MM.1S (cell line): ENCODE data around the gene IGDCC3.
A peak's percentile ranks its signal among the peaks of the same experiment; 100 is the strongest.
"Not testable (repeated sequence)": the region's sequence is repeated elsewhere in the genome, so short reads cannot be mapped to it uniquely, and the experiment has no call there.

ENCODE experiments used
- DNase-seq: peaks from one replicate; pipeline ENCODE4 v3.0.0-alpha.2; 2015
- H2AFZ ChIP-seq: fragments of 300-600 bp; sonication (generic); 2 replicates; pipeline ENCODE4 v1.6.0; 2016; ENCODE audit warnings: antibody characterized with exemption, low read length
- H3F3A ChIP-seq: fragments of 300-600 bp; sonication (generic); 2 replicates; pipeline ENCODE4 v1.6.1; 2016; ENCODE audit warnings: mild to moderate bottlenecking, antibody characterized with exemption, low read length, moderate library complexity, mixed read lengths; ENCODE audit not compliant: insufficient read depth
- H3K27ac ChIP-seq: fragments of 300-600 bp; sonication (generic); 2 replicates; pipeline ENCODE4 v1.5.1; 2016; ENCODE audit warnings: mild to moderate bottlenecking, low read length
- H3K27me3 ChIP-seq: fragments of 300-600 bp; sonication (generic); replicated peaks from 2 replicates; pipeline ENCODE4 v1.6.0; 2016; ENCODE audit warnings: low read length; ENCODE audit not compliant: insufficient read depth
- H3K36me3 ChIP-seq: fragments of 300-600 bp; sonication (generic); replicated peaks from 2 replicates; pipeline ENCODE4 v1.6.1; 2016; ENCODE audit warnings: mild to moderate bottlenecking, low read length, mixed read lengths; ENCODE audit not compliant: insufficient read depth
- H3K4me1 ChIP-seq: fragments of 300-600 bp; sonication (generic); 2 replicates; pipeline ENCODE4 v1.6.1; 2016; ENCODE audit warnings: low read length, mixed read lengths
- H3K4me2 ChIP-seq: fragments of 300-600 bp; sonication (generic); 2 replicates; pipeline ENCODE4 v1.6.0; 2016; ENCODE audit warnings: low read depth, low read length
- H3K4me3 ChIP-seq: fragments of 300-600 bp; sonication (generic); 2 replicates; pipeline ENCODE4 v1.5.1; 2016; ENCODE audit warnings: low read length, mixed read lengths
- H3K79me2 ChIP-seq: fragments of 300-600 bp; sonication (generic); 2 replicates; pipeline ENCODE4 v1.6.1; 2016; ENCODE audit warnings: mixed run types, low read length, mixed read lengths
- H3K9ac ChIP-seq: fragments of 300-600 bp; sonication (generic); 2 replicates; pipeline ENCODE4 v1.6.1; 2016; ENCODE audit warnings: low read length, mixed read lengths
- H3K9me2 ChIP-seq: fragments of 300-600 bp; sonication (generic); replicated peaks from 2 replicates; pipeline ENCODE4 v1.6.1; 2016; ENCODE audit warnings: mild to moderate bottlenecking, low read length, mixed read lengths; ENCODE audit not compliant: insufficient read depth
- H3K9me3 ChIP-seq: fragments of 300-600 bp; sonication (generic); replicated peaks from 2 replicates; pipeline ENCODE4 v1.6.1; 2016; ENCODE audit warnings: mild to moderate bottlenecking, low read length, mixed read lengths; ENCODE audit not compliant: insufficient read depth
- H4K20me1 ChIP-seq: fragments of 300-600 bp; sonication (generic); 2 replicates; pipeline ENCODE4 v1.6.1; 2016; ENCODE audit warnings: mild to moderate bottlenecking, low read length, moderate library complexity, mixed read lengths; ENCODE audit not compliant: insufficient read depth
- EZH2 ChIP-seq: fragments of 300-600 bp; sonication (generic); optimal IDR thresholded peaks from 2 replicates; pipeline ENCODE3; 2017; ENCODE audit warnings: low read depth, mild to moderate bottlenecking, antibody characterized with exemption, low read length, mixed read lengths
- EZH2phosphoT487 ChIP-seq: fragments of 300-600 bp; sonication (generic); IDR thresholded peaks from 2 replicates; pipeline ENCODE4 v1.6.1; 2018; ENCODE audit warnings: antibody characterized with exemption, low read length
- TF ChIP-seq, protein P1 (sequence below): fragments of 300-600 bp; sonication (generic); IDR thresholded peaks from 2 replicates; pipeline ENCODE4 v1.5.1; 2016; ENCODE audit warnings: antibody characterized with exemption, low read length, mixed read lengths

IGDCC3 gene

DNA sequence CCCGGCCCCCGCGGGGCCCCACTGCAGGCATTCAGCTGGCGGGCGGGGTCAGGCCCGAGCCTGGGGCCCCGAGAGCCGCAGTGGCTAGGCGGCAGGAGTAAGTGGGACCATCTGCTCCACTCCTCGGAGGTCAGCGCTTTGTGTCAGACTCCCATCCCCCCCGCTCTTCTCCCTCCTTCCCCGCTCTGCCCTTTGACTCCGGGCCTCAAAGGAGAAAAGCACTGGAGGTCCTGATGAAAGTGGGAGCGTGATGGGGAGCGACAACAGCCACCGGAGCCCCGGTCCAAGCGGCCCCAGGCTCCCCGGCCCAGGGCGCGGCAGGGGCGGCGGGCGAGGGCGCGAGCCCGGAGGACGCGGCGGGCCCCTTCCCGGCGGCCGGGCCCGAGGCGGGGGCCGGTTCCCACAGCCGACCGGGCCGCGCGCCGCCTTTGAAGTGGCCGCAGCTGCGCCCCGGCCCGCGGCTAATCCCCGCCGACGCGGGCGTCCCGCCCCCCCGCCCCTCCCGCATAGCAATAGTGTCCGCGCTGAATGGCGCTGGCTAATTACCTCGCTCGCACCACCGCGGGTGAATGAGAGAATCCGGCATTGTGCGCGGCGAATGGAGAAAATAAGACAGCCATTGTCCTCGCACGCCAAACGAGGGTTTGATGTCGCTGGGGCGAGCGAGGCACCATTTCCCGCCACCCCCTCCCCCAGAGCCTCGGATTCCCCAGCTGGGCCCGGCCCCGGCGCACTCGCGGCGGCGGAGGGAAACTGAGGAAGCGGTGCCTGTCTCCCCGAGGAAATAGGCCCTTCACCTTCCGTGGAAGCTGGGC, 22.4 kb downstream of the IGDCC3 start:
- DNase-seq, result no peak
- 0 out of 2 replicates have a peak overlapping the region, but pooled peaks have one; percentile 38 for H2AFZ ChIP-seq
- H3K9ac ChIP-seq, result no peak overlapping the region
- H3F3A ChIP-seq, result no peaks in the 10 kb centered on the region
- no peaks in the 10 kb centered on the region for H3K9me3 ChIP-seq
- no peaks in the 10 kb centered on the region for H3K79me2 ChIP-seq
- H3K27ac ChIP-seq, result no peak overlapping the region
- H3K4me1 ChIP-seq, result peaks cover 6% of the 10 kb centered on the region
- no peaks in the 10 kb centered on the region for H3K36me3 ChIP-seq
- H3K27me3 ChIP-seq, result peaks cover 14% of the 10 kb centered on the region
- no peaks in the 10 kb centered on the region for H4K20me1 ChIP-seq
- no peaks in the 10 kb centered on the region for H3K9me2 ChIP-seq
- TF ChIP-seq, protein P1, sequence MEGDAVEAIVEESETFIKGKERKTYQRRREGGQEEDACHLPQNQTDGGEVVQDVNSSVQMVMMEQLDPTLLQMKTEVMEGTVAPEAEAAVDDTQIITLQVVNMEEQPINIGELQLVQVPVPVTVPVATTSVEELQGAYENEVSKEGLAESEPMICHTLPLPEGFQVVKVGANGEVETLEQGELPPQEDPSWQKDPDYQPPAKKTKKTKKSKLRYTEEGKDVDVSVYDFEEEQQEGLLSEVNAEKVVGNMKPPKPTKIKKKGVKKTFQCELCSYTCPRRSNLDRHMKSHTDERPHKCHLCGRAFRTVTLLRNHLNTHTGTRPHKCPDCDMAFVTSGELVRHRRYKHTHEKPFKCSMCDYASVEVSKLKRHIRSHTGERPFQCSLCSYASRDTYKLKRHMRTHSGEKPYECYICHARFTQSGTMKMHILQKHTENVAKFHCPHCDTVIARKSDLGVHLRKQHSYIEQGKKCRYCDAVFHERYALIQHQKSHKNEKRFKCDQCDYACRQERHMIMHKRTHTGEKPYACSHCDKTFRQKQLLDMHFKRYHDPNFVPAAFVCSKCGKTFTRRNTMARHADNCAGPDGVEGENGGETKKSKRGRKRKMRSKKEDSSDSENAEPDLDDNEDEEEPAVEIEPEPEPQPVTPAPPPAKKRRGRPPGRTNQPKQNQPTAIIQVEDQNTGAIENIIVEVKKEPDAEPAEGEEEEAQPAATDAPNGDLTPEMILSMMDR, result no peak
- TF ChIP-seq EZH2 (no peak), EZH2phosphoT487 (no peak)
- H3K4me3 ChIP-seq, result peak overlapping the region; percentile 45; the same call in 1 of the 2 replicates
- peak overlapping the region; percentile 47; the same call in 1 of the 2 replicates for H3K4me2 ChIP-seq

GRCh38 chr15:65354835-65355172, 23.0 kb downstream of the IGDCC3 start:
- Histone ChIP-seq H3K9ac (no peak overlapping the region), H3K36me3 (no peaks in the 10 kb centered on the region), H3K27me3 (peaks cover 14% of the 10 kb centered on the region), H3K9me3 (no peaks in the 10 kb centered on the region), H4K20me1 (no peaks in the 10 kb centered on the region), H3K79me2 (no peaks in the 10 kb centered on the region), H3K4me3 (no peak overlapping the region), H3K4me1 (peaks cover under 1% of the 10 kb centered on the region; the same call in 1 of the 2 replicates), H3K9me2 (no peaks in the 10 kb centered on the region), H3K27ac (no peak overlapping the region), H3F3A (no peaks in the 10 kb centered on the region), H3K4me2 (no peak overlapping the region), H2AFZ (no peak overlapping the region)
- no peak for DNase-seq
- TF ChIP-seq, protein P1, result no peak
- TF ChIP-seq EZH2phosphoT487 (no peak), EZH2 (no peak)

DNA sequence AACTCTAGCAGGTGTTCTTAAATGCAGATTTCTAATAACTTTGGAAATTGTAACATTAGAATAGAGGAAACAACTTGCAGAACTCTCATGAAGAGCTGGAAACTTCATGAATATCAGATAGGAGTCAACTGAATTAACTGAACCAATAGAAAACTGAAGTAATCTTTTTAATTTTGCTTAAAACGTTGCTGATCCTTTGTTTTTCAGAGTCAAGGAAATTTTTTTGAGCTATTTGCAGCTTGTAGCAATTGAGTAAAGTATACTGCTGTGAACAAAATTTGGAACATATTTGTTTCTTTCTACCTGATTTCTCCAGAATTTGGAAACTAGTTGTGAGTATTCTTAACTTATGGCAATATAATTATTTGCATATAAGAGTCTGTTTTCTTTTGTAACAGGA, 25.8 kb downstream of the IGDCC3 start:
- not testable (repeated sequence) for H3K4me2 ChIP-seq, H3K9ac ChIP-seq

DNA sequence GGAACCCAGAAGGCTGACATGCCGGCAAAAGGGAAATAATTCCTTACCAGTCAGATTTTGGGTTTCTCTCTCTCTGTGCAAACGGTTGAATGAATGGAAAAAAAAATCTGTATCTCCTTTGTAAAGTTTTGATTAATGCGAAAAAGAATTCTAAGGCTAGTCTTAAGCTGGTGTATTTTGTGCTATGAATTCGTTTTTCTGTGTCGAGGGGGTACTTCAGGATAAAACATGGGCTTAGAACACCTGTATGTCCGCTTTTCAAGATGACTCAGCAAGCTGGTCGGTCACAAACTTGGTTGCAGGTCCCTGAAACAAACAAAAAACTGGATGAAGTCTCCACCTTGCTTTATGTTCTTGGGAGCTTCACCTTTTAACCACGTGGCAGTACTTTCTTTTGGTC, 28.5 kb downstream of the IGDCC3 start:
- no peaks in the 10 kb centered on the region for H3K9me2 ChIP-seq
- no peak overlapping the region for H3K4me2 ChIP-seq
- no peaks in the 10 kb centered on the region for H4K20me1 ChIP-seq
- H3F3A ChIP-seq, result no peaks in the 10 kb centered on the region
- H3K4me3 ChIP-seq, result no peak overlapping the region
- no peaks in the 10 kb centered on the region for H3K9me3 ChIP-seq
- H3K79me2 ChIP-seq, result no peaks in the 10 kb centered on the region
- no peaks in the 10 kb centered on the region for H3K36me3 ChIP-seq
- H3K27me3 ChIP-seq, result peaks cover 5% of the 10 kb centered on the region; the same call in 1 of the 2 replicates
- H3K4me1 ChIP-seq, result no peaks in the 10 kb centered on the region
- H2AFZ ChIP-seq, result no peak overlapping the region
- H3K9ac ChIP-seq, result no peak overlapping the region
- TF ChIP-seq EZH2phosphoT487, result no peak
- TF ChIP-seq, protein P1, result no peak
- no peak for TF ChIP-seq EZH2
- no peak overlapping the region for H3K27ac ChIP-seq
- DNase-seq, result no peak

More for the DNA sequence above, 25.8 kb downstream of the IGDCC3 start:
- not testable (repeated sequence) for H3K9me2 ChIP-seq, H3F3A ChIP-seq, H3K36me3 ChIP-seq, DNase-seq, H2AFZ ChIP-seq, H3K9me3 ChIP-seq, H4K20me1 ChIP-seq, H3K79me2 ChIP-seq, H3K27ac ChIP-seq, H3K4me1 ChIP-seq, H3K4me3 ChIP-seq
- H3K27me3 ChIP-seq, result peaks cover 14% of the 10 kb centered on the region

- not testable (repeated sequence) for H4K20me1 ChIP-seq, H2AFZ ChIP-seq, H3K9me3 ChIP-seq, H3F3A ChIP-seq, H3K27ac ChIP-seq, H3K4me3 ChIP-seq, H3K9me2 ChIP-seq, H3K4me2 ChIP-seq, H3K4me1 ChIP-seq, H3K9ac ChIP-seq, H3K36me3 ChIP-seq, H3K27me3 ChIP-seq, DNase-seq, H3K79me2 ChIP-seq
Observed at GRCh38 chr15:65347756-65348155, 30.0 kb downstream of the IGDCC3 start.
